Esophagus muscularis mucosa (tissue), 4 donors: ENCODE data around the gene RABEP2. TPM values are rescaled to one million over a fixed set of nuclear protein-coding genes. Genes with fewer than 3 reads are reported as not detected.

Source experiments
- DNase-seq: peaks from one replicate; pipeline ENCODE4 v3.0.0-alpha.2; 2017; ENCODE audit errors: extremely low spot score
- H3K27ac ChIP-seq, 4 donors: fragments of 200-600 bp; sonication (generic); replicated peaks in 1 of 4; 1 replicate in 3 of 4; 2 replicates in 1 of 4; pipeline ENCODE4 v1.5.1; 2016 to 2019; ENCODE audit warnings: mild to moderate bottlenecking in 1 of 4
- H3K27me3 ChIP-seq, 4 donors: fragments of 200-600 bp; sonication (generic); one replicate each; pipeline versions ENCODE4 v1.5.1 to v1.6.0; 2016 to 2019
- H3K36me3 ChIP-seq, 4 donors: fragments of 200-600 bp; sonication (generic); one replicate each; pipeline ENCODE4 v1.5.1; 2016 to 2019
- H3K4me1 ChIP-seq, 4 donors: fragments of 200-600 bp; sonication (generic); one replicate each; pipeline ENCODE4 v1.5.1; 2016 to 2019
- H3K4me3 ChIP-seq, 4 donors: fragments of 200-600 bp; sonication (generic); 1 replicate in 2 of 4; 2 replicates in 2 of 4; pipeline ENCODE4 v1.5.1; 2016 to 2019; ENCODE audit warnings: mild to moderate bottlenecking in 4 of 4, moderate library complexity in 1 of 4
- H3K9me3 ChIP-seq, 4 donors: fragments of 200-600 bp; sonication (generic); 1 replicate in 3 of 4; 2 replicates in 1 of 4; pipeline ENCODE4 v1.5.1; 2016 to 2019
- EP300 ChIP-seq: sonication (generic); formaldehyde crosslinking; IDR thresholded peaks from one replicate; pipeline ENCODE4 v1.6.1; 2017; ENCODE audit warnings: antibody characterized with exemption
- POLR2A ChIP-seq: fragments of 450-650 bp; IDR thresholded peaks from one replicate; pipeline ENCODE4 v1.6.1; 2017; ENCODE audit warnings: antibody characterized with exemption, moderate library complexity, mild to moderate bottlenecking, low read depth
- POLR2AphosphoS5 ChIP-seq, 2 donors: sonication (generic); formaldehyde crosslinking; IDR thresholded peaks; one replicate each; pipeline ENCODE4 v1.6.1; 2017; ENCODE audit warnings: antibody characterized with exemption in 2 of 2
- WGBS: methylation state at CpG from one replicate; pipeline ENCODE4 v1.1.5; 2018; 5-methylcytosine and 5-hydroxymethylcytosine counted together
- intact Hi-C: fragments of 100-400 bp; cut with DNase I; formaldehyde crosslinking; loops from one replicate; pipeline ENCODE4 v1.15.1; 2023
- total RNA-seq, 4 donors: library from RNA; depleted of rRNA; stranded (reverse); fragments of >200 nt; gene quantifications; one replicate each; pipeline versions ENCODE4 v1.1.0 to v1.2.1, GENCODE V29; 2016
- TF ChIP-seq, protein P1 (sequence below), 3 experiments: fragments of 200-600 bp in 2 of 3; fragments of 450-650 bp in 1 of 3; sonication (generic) in 2 of 3; IDR thresholded peaks; one replicate each; pipeline ENCODE4 v1.5.1; 2017 to 2019; ENCODE audit warnings: antibody characterized with exemption in 3 of 3, mild to moderate bottlenecking in 2 of 3, moderate library complexity in 1 of 3

The RABEP2 gene
- total RNA-seq, 4 donors from 2014 or later = 15.0 to 27.2 (median 16.7) TPM

DNA sequence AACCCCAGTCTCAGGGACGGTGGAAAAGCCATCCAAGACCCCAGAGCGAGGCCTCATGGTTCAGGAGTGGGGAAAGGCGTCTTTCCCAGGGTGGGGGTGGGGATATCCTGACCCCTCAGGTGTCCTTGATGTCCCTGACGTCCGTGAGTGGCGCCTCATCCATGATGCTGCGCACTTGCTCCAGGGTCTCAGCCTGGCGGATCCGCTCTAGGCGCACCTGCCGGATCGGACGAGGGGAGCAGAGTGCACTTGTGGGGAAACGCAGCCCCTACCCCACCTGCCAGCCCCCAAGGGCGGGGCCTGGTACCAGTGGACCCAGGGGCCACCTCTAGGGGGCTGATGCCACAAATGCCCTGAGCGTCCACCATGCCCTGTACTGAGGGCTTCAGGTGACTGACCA is 20.2 kb downstream of the RABEP2 start:
- no peaks in the 10 kb centered on the region for H3K27me3 ChIP-seq
- no peak overlapping the region for H3K27ac ChIP-seq
- H3K4me1 ChIP-seq = no peaks in the 10 kb centered on the region
- TF ChIP-seq, protein P1, sequence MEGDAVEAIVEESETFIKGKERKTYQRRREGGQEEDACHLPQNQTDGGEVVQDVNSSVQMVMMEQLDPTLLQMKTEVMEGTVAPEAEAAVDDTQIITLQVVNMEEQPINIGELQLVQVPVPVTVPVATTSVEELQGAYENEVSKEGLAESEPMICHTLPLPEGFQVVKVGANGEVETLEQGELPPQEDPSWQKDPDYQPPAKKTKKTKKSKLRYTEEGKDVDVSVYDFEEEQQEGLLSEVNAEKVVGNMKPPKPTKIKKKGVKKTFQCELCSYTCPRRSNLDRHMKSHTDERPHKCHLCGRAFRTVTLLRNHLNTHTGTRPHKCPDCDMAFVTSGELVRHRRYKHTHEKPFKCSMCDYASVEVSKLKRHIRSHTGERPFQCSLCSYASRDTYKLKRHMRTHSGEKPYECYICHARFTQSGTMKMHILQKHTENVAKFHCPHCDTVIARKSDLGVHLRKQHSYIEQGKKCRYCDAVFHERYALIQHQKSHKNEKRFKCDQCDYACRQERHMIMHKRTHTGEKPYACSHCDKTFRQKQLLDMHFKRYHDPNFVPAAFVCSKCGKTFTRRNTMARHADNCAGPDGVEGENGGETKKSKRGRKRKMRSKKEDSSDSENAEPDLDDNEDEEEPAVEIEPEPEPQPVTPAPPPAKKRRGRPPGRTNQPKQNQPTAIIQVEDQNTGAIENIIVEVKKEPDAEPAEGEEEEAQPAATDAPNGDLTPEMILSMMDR (IDR thresholded peaks at IDR 0.05) = no peak
- H3K4me3 ChIP-seq = no peak overlapping the region
- peaks cover 19 to 58% (median 48%) of the 10 kb centered on the region in 4 donors for H3K36me3 ChIP-seq
- DNase-seq = no peak
- no peaks in the 10 kb centered on the region for H3K9me3 ChIP-seq
- 95% methylated on average over 13 of the region's 16 CpGs for WGBS
- intact Hi-C loops = no loop called here

DNA sequence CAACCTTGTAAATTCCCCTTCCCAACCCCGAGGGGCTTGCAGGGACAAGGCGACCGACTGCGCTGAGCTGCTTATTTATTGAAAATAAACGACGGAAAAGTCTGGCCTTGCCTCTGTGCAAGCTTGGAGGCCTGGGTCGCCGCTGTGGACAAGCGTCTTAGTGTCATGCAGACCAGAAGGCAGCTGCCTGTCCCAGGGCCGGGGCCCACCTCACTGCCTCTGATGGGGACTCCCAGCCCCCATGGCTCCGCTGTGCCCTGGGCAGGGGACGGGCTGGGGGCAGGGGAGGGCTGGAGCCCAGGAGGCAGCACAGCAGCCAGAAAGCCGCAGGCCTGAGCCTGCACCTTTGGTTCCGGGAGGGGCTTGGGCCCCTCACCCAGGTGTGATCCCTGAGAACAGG is 20.7 kb downstream of the RABEP2 start:
- H3K27ac ChIP-seq = no peak overlapping the region
- no peak for DNase-seq
- no peaks in the 10 kb centered on the region for H3K27me3 ChIP-seq
- intact Hi-C loops = no loop called here
- H3K4me1 ChIP-seq = no peaks in the 10 kb centered on the region
- H3K36me3 ChIP-seq = peaks cover 19 to 55% (median 47%) of the 10 kb centered on the region in 4 donors
- H3K4me3 ChIP-seq = no peak overlapping the region
- H3K9me3 ChIP-seq = no peaks in the 10 kb centered on the region
- 77% methylated on average over 11 of the region's 14 CpGs for WGBS
- no peak for TF ChIP-seq POLR2A
- TF ChIP-seq, protein P1 (IDR thresholded peaks at IDR 0.05) = no peak
- no peak for TF ChIP-seq POLR2AphosphoS5 (IDR thresholded peaks at IDR 0.05)
- no peak for TF ChIP-seq EP300

DNA sequence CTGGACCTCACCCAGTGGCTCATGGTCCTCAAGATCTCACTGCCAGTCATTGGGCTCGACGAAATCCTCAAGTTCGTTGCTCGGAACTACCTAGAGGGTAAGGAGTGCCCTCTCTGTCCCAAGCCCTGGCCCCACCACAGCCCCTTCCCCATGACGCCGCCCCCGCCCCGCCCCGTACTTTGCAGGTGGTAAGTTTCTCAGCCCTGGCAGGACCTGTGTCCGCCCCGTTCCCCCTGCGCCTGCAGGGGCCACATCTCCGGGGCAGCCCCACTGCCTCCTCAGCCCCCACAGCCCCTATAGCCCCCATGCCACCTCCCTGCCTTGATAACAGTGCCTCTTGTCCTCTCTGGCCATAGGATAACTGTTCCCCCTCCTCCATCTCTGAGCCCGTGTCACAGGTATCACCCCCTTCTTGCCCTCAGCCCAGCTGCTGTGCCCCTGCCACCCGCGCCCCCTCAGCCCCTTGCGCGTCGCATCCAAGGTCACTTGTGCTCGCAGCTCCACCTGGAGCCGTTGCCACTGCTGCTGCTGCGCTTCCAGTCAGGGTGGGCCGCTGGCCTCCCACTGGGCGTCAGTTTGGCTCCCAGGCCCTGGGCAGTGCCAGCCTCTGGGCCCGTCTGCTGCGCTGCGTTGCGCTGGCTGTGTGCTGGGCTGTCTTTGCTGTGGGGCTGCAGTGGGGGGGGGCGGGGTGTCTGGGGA is 21.5 kb downstream of the RABEP2 start:
- H3K9me3 ChIP-seq = no peaks in the 10 kb centered on the region
- no peak overlapping the region for H3K27ac ChIP-seq
- H3K4me1 ChIP-seq = no peaks in the 10 kb centered on the region
- WGBS = 86% methylated on average over 23 of the region's 29 CpGs
- intact Hi-C loops = no loop called here
- H3K4me3 ChIP-seq = no peak overlapping the region
- H3K27me3 ChIP-seq = no peaks in the 10 kb centered on the region
- DNase-seq = no peak
- H3K36me3 ChIP-seq = peaks cover 17 to 46% (median 42%) of the 10 kb centered on the region in 4 donors
- TF ChIP-seq POLR2AphosphoS5 (IDR thresholded peaks at IDR 0.05) (no peak), POLR2A (no peak), EP300 (no peak)
- TF ChIP-seq, protein P1 (IDR thresholded peaks at IDR 0.05) = no peak

DNA sequence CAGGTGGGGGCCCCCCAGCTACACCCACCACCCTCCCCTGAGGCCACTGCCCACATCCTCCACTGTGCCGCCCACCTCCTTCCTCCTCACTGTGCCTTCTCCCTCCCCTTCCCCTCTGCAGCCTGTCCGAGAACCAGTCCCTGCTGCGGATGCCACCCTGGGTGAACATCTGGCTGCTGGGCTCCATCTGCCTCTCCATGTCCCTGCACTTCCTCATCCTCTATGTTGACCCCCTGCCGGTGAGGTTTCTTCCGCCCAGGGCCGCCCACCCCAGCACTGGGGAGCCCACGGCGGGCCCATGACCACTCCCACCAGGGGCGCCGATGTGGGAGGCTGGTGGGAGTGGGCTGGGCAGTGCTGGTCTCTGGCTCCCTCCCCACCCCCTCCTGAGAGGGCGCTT is 22.1 kb downstream of the RABEP2 start:
- TF ChIP-seq, protein P1 (IDR thresholded peaks at IDR 0.05) = no peak
- TF ChIP-seq POLR2AphosphoS5 (IDR thresholded peaks at IDR 0.05) = no peak
- TF ChIP-seq POLR2A = no peak
- TF ChIP-seq EP300 = no peak
- H3K4me1 ChIP-seq = no peaks in the 10 kb centered on the region
- DNase-seq = no peak
- no peak overlapping the region for H3K4me3 ChIP-seq
- no peak overlapping the region for H3K27ac ChIP-seq
- intact Hi-C loops = no loop called here
- 58% methylated on average over 11 of the region's 11 CpGs for WGBS
- no peaks in the 10 kb centered on the region for H3K9me3 ChIP-seq
- H3K27me3 ChIP-seq = no peaks in the 10 kb centered on the region
- H3K36me3 ChIP-seq = peaks cover 12 to 40% (median 36%) of the 10 kb centered on the region in 4 donors

DNA sequence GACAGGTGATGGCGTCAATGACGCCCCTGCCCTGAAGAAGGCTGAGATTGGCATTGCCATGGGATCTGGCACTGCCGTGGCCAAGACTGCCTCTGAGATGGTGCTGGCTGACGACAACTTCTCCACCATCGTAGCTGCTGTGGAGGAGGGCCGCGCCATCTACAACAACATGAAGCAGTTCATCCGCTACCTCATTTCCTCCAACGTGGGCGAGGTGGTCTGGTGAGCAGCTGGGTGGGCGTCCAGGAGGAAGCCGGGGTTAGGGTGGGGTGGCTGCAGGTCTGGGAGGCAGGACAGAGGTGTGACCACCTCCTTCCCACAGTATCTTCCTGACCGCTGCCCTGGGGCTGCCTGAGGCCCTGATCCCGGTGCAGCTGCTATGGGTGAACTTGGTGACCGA is 23.2 kb downstream of the RABEP2 start:
- DNase-seq = no peak
- TF ChIP-seq POLR2AphosphoS5 (IDR thresholded peaks at IDR 0.05) (no peak), POLR2A (no peak), EP300 (no peak)
- TF ChIP-seq, protein P1 (IDR thresholded peaks at IDR 0.05) = no peak
- Histone ChIP-seq H3K9me3 (no peaks in the 10 kb centered on the region), H3K36me3 (peaks cover 8 to 30% (median 27%) of the 10 kb centered on the region in 4 donors), H3K27me3 (no peaks in the 10 kb centered on the region), H3K4me3 (no peak overlapping the region), H3K4me1 (no peaks in the 10 kb centered on the region), H3K27ac (no peak overlapping the region)
- 84% methylated on average over 15 of the region's 15 CpGs for WGBS
- intact Hi-C loops = no loop called here
